ENCODE results near the gene SLC25A30. TPM values are rescaled to one million over a fixed set of nuclear protein-coding genes. Genes with fewer than 3 reads are reported as not detected.
A peak's percentile ranks its signal among the peaks of the same experiment; 100 is the strongest.

Gene SLC25A30
- total and polyA plus RNA-seq, 10 donors: 5.9 to 31.9 (median 19.0) TPM

- no peaks in the 10 kb centered on the region for H3K27me3 ChIP-seq (replicated peaks in 1 of 7)
- peaks cover 0 to 24% (median 0%) of the 10 kb centered on the region in 6 donors for H3K36me3 ChIP-seq
- H3K4me1 ChIP-seq: peaks cover 8 to 39% (median 28%) of the 10 kb centered on the region in 6 donors
- no peak overlapping the region for H3K4me3 ChIP-seq
- no peak for TF ChIP-seq POLR2AphosphoS5 (IDR thresholded peaks at IDR 0.05)
- no peak for TF ChIP-seq POLR2A (IDR thresholded peaks at IDR 0.05)
- TF ChIP-seq CTCF (IDR thresholded peaks at IDR 0.05 in 8 of 11, conservative IDR thresholded peaks at IDR 0.05 in 3 of 11): no peak
- peaks cover 0 to 6% (median 0%) of the 10 kb centered on the region in 8 donors for H3K9me3 ChIP-seq
- DNase-seq: no peak
- H3K27ac ChIP-seq: no peak overlapping the region
- 15 to 38% (median 28%) methylated on average over 3 of the region's 3 CpGs for WGBS, 5 donors
- intact Hi-C loops (cut with DNase I; ENCODE audit: low total_unique reads): no loop called here
These were observed 49.6 kb downstream of the SLC25A30 start for GRCh38 chr13:45368571-45368970.

DNA sequence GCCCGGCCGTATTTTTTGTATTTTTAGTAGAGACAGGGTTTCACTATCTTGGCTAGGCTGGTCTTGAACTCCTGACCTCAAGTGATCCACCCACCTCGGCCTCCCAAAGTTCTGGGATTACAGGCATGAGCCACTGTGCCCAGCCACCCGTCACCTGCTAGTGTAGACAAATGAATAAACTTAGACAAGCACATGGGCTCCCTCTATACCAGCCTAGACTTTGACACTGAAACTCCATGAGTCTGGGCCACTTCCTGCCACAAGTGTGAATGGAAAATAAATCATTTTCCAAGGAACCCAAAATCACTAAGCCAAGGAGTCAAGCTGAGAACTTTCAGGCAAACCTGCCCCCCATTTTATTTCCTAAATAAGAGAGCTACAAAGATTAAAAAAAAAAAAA lies 50.2 kb downstream of the SLC25A30 start:
- Histone ChIP-seq H3K27ac (peak overlapping the region in 4 of 8 donors; percentile 23 to 64 (median 60)), H3K4me1 (peaks cover 8 to 39% (median 28%) of the 10 kb centered on the region in 6 donors), H3K4me3 (no peak overlapping the region), H3K36me3 (peaks cover 0 to 24% (median 0%) of the 10 kb centered on the region in 6 donors), H3K9me3 (peaks cover 0 to 7% (median 0%) of the 10 kb centered on the region in 8 donors), H3K27me3 (replicated peaks in 1 of 7) (no peaks in the 10 kb centered on the region)
- DNase-seq: no peak
- intact Hi-C loops (cut with DNase I; ENCODE audit: low total_unique reads): no loop called here
- WGBS, 5 donors: 78 to 94% (median 80%) methylated on average over 4 of the region's 4 CpGs
- TF ChIP-seq POLR2AphosphoS5 (IDR thresholded peaks at IDR 0.05): no peak
- no peak for TF ChIP-seq POLR2A (IDR thresholded peaks at IDR 0.05)
- no peak for TF ChIP-seq CTCF (IDR thresholded peaks at IDR 0.05 in 8 of 11, conservative IDR thresholded peaks at IDR 0.05 in 3 of 11)

- peak in 2 of 3 donors; percentile 32 to 64 for TF ChIP-seq POLR2AphosphoS5 (IDR thresholded peaks at IDR 0.05)
- TF ChIP-seq POLR2A (IDR thresholded peaks at IDR 0.05): no peak
- WGBS, 5 donors: 10 to 25% (median 15%) methylated on average over 2 of the region's 2 CpGs
- H3K9me3 ChIP-seq: peaks cover 0 to 7% (median 0%) of the 10 kb centered on the region in 8 donors
- H3K36me3 ChIP-seq: peaks cover 0 to 29% (median 0%) of the 10 kb centered on the region in 6 donors
- intact Hi-C loops (cut with DNase I; ENCODE audit: low total_unique reads): no loop called here
- peak overlapping the region in 1 of 8 donors; percentile 11 for H3K4me3 ChIP-seq
- no peaks in the 10 kb centered on the region for H3K27me3 ChIP-seq (replicated peaks in 1 of 7)
- H3K4me1 ChIP-seq: peaks cover 8 to 39% (median 28%) of the 10 kb centered on the region in 6 donors
- peak overlapping the region in 4 of 8 donors; percentile 23 to 64 (median 60) for H3K27ac ChIP-seq
- DNase-seq: peak; percentile 88
These were observed 50.8 kb downstream of the SLC25A30 start for GRCh38 chr13:45367358-45367757.

- WGBS, 5 donors: 90 to 99% (median 96%) methylated on average over 4 of the region's 4 CpGs
- intact Hi-C loops (cut with DNase I; ENCODE audit: low total_unique reads): no loop called here
- TF ChIP-seq CTCF (IDR thresholded peaks at IDR 0.05 in 8 of 11, conservative IDR thresholded peaks at IDR 0.05 in 3 of 11): no peak
- TF ChIP-seq POLR2A (IDR thresholded peaks at IDR 0.05): no peak
- TF ChIP-seq POLR2AphosphoS5 (IDR thresholded peaks at IDR 0.05): no peak
- Histone ChIP-seq H3K27ac (no peak overlapping the region), H3K4me3 (no peak overlapping the region), H3K4me1 (peaks cover 0 to 28% (median 16%) of the 10 kb centered on the region in 6 donors), H3K27me3 (replicated peaks in 1 of 7) (no peaks in the 10 kb centered on the region), H3K9me3 (peaks cover 0 to 7% (median 0%) of the 10 kb centered on the region in 8 donors), H3K36me3 (peaks cover 0 to 45% (median 0%) of the 10 kb centered on the region in 6 donors)
- no peak for DNase-seq
These were observed 52.7 kb downstream of the SLC25A30 start for GRCh38 chr13:45365558-45365885.
